ENCODE results near the gene EME1. TPM values are rescaled to one million over a fixed set of nuclear protein-coding genes. Genes with fewer than 3 reads are reported as not detected.
"Not testable (repeated sequence)": the region's sequence is repeated elsewhere in the genome, so short reads cannot be mapped to it uniquely, and the experiment has no call there.

Gene EME1
- total RNA-seq, 1 experiment from 2014 or later: 20.0 TPM

GRCh38 chr17:50397111-50397918, 24.3 kb downstream of the EME1 start, which contains the start of gene LRRC59:
Gene LRRC59 (minus strand): TSS chr17:50397523. CDS start chr17:50397317, 206 bp downstream.
- ATAC-seq: peak; percentile 76
- Histone ChIP-seq H3K27ac (ENCODE audit: low read length) (peak within 1 kb of the TSS; percentile 84), H3K79me2 (ENCODE audit: low read length) (peaks cover 48% of the 10 kb centered on the region), H3K9me2 (replicated peaks; ENCODE audit: low read length) (no peaks in the 10 kb centered on the region), H3K4me3 (ENCODE audit: low read length) (peak within 1 kb of the TSS; percentile 73), H2AFZ (ENCODE audit: low read length) (peak within 1 kb of the TSS; percentile 76), H3K9me3 (ENCODE audit: low read length) (no peaks in the 10 kb centered on the region), H4K20me1 (ENCODE audit: low read length) (peaks cover 40% of the 10 kb centered on the region), H3K4me2 (ENCODE audit: low read length) (peak within 1 kb of the TSS; percentile 95), H3K36me3 (ENCODE audit: low read depth, low read length) (peaks cover 34% of the 10 kb centered on the region), H3K9ac (ENCODE audit: low read length) (peak within 1 kb of the TSS; percentile 99), H3F3A (ENCODE audit: low read length, unreplicated experiment) (peaks cover 11% of the 10 kb centered on the region), H3K4me1 (ENCODE audit: insufficient read depth, low read length) (peaks cover 37% of the 10 kb centered on the region), H3K27me3 (ENCODE audit: low read length) (no peaks in the 10 kb centered on the region)
- ChIA-PET POLR2A (ENCODE audit: unreplicated experiment) (interaction anchor here (0.6 kb wide), 1 partner anchor 336 kb away, joined by 3 read pairs; no protein-coding TSS in a partner anchor), CTCF (interaction anchor here (0.5 to 2.2 kb wide), 12 partner anchors 9 to 313 kb away, joined by 3 to 15 read pairs (median 4); no protein-coding TSS in a partner anchor)
- TF ChIP-seq EZH2phosphoT487 (IDR thresholded peaks at IDR 0.05; ENCODE audit: borderline replicate concordance, low read length) (no peak), EZH2 (IDR thresholded peaks at IDR 0.05; ENCODE audit: low read length, unreplicated experiment) (no peak), CTCF (conservative IDR thresholded peaks at IDR 0.05; ENCODE audit: low read depth, low read length) (peak; percentile 95)
- TSS peak; percentile 42 for BruUV-seq (replicated peaks)
- intact Hi-C loops (cut with micrococcal nuclease): loop anchor here (1.0 to 10.0 kb wide), 4 partner anchors 35 to 237 kb away; partner anchors contain the start of gene ABCC3
- peak; percentile 90 for DNase-seq

GRCh38 chr17:50397919-50398285, 24.9 kb downstream of the EME1 start:
- Histone ChIP-seq H3K27ac (ENCODE audit: low read length) (no peak overlapping the region), H4K20me1 (ENCODE audit: low read length) (peaks cover 34% of the 10 kb centered on the region), H3K27me3 (ENCODE audit: low read length) (no peaks in the 10 kb centered on the region), H3K9me3 (ENCODE audit: low read length) (no peaks in the 10 kb centered on the region), H3K4me2 (ENCODE audit: low read length) (peak overlapping the region; percentile 95), H3F3A (ENCODE audit: low read length, unreplicated experiment) (peaks cover 10% of the 10 kb centered on the region), H2AFZ (ENCODE audit: low read length) (peak overlapping the region; percentile 76), H3K4me1 (ENCODE audit: insufficient read depth, low read length) (peaks cover 32% of the 10 kb centered on the region), H3K36me3 (ENCODE audit: low read depth, low read length) (peaks cover 28% of the 10 kb centered on the region), H3K4me3 (ENCODE audit: low read length) (peak overlapping the region; percentile 73; the same call in 1 of the 2 replicates), H3K9ac (ENCODE audit: low read length) (peak overlapping the region; percentile 99; the same call in 1 of the 2 replicates), H3K9me2 (replicated peaks; ENCODE audit: low read length) (no peaks in the 10 kb centered on the region), H3K79me2 (ENCODE audit: low read length) (peaks cover 45% of the 10 kb centered on the region)
- BruUV-seq (replicated peaks): no TSS peak
- ATAC-seq: no peak
- CTCF ChIA-PET: interaction anchor here (0.5 to 2.2 kb wide), 8 partner anchors 33 to 241 kb away, joined by 3 to 15 read pairs (median 4); no protein-coding TSS in a partner anchor
- intact Hi-C loops (cut with micrococcal nuclease): loop anchor here (1.0 to 10.0 kb wide), 4 partner anchors 36 to 237 kb away; partner anchors contain the start of gene ABCC3
- DNase-seq: no peak
- TF ChIP-seq CTCF (conservative IDR thresholded peaks at IDR 0.05; ENCODE audit: low read depth, low read length): no peak
- TF ChIP-seq EZH2 (IDR thresholded peaks at IDR 0.05; ENCODE audit: low read length, unreplicated experiment): no peak
- TF ChIP-seq EZH2phosphoT487 (IDR thresholded peaks at IDR 0.05; ENCODE audit: borderline replicate concordance, low read length): no peak
- POLR2A ChIA-PET (ENCODE audit: unreplicated experiment): interaction anchor here (0.5 kb wide), 1 partner anchor 291 kb away, joined by 8 read pairs; no protein-coding TSS in a partner anchor

- H3F3A ChIP-seq (ENCODE audit: low read length, unreplicated experiment); H3K4me3 ChIP-seq (ENCODE audit: low read length); H3K27ac ChIP-seq (ENCODE audit: low read length); DNase-seq; H3K4me2 ChIP-seq (ENCODE audit: low read length); ATAC-seq; H3K9me2 ChIP-seq (replicated peaks; ENCODE audit: low read length); BruUV-seq (replicated peaks); H3K9ac ChIP-seq (ENCODE audit: low read length); H3K9me3 ChIP-seq (ENCODE audit: low read length); POLR2A ChIA-PET (ENCODE audit: unreplicated experiment); H2AFZ ChIP-seq (ENCODE audit: low read length); H3K27me3 ChIP-seq (ENCODE audit: low read length): not testable (repeated sequence)
- Histone ChIP-seq H3K4me1 (ENCODE audit: insufficient read depth, low read length) (peaks cover 24% of the 10 kb centered on the region), H3K36me3 (ENCODE audit: low read depth, low read length) (peaks cover 21% of the 10 kb centered on the region), H3K79me2 (ENCODE audit: low read length) (peaks cover 38% of the 10 kb centered on the region), H4K20me1 (ENCODE audit: low read length) (peaks cover 27% of the 10 kb centered on the region)
- intact Hi-C loops (cut with micrococcal nuclease): loop anchor here (10.0 kb wide), 1 partner anchor 236 kb away; the partner anchor contains the start of gene ABCC3
- CTCF ChIA-PET: interaction anchor here (2.1 kb wide), 1 partner anchor 36 kb away, joined by 15 read pairs; no protein-coding TSS in a partner anchor
These were observed 25.6 kb downstream of the EME1 start for GRCh38 chr17:50398672-50399071.

- H3K9me3 ChIP-seq (ENCODE audit: low read length); DNase-seq; BruUV-seq (replicated peaks); H3F3A ChIP-seq (ENCODE audit: low read length, unreplicated experiment); CTCF ChIA-PET; H2AFZ ChIP-seq (ENCODE audit: low read length); H3K9ac ChIP-seq (ENCODE audit: low read length); H3K4me3 ChIP-seq (ENCODE audit: low read length); H3K27me3 ChIP-seq (ENCODE audit: low read length); H3K4me2 ChIP-seq (ENCODE audit: low read length); ATAC-seq; H3K27ac ChIP-seq (ENCODE audit: low read length); H3K9me2 ChIP-seq (replicated peaks; ENCODE audit: low read length): not testable (repeated sequence)
- H3K4me1 ChIP-seq (ENCODE audit: insufficient read depth, low read length): peaks cover 15% of the 10 kb centered on the region
- H3K36me3 ChIP-seq (ENCODE audit: low read depth, low read length): peaks cover 11% of the 10 kb centered on the region; the same call in 1 of the 2 replicates
- intact Hi-C loops (cut with micrococcal nuclease): loop anchor here (10.0 kb wide), 1 partner anchor 235 kb away; the partner anchor contains the start of gene ABCC3
- H4K20me1 ChIP-seq (ENCODE audit: low read length): peaks cover 18% of the 10 kb centered on the region
- H3K79me2 ChIP-seq (ENCODE audit: low read length): peaks cover 28% of the 10 kb centered on the region
- POLR2A ChIA-PET (ENCODE audit: unreplicated experiment): interaction anchor here (0.6 kb wide), 1 partner anchor 24 kb away, joined by 7 read pairs; no protein-coding TSS in a partner anchor
These were observed 26.6 kb downstream of the EME1 start for GRCh38 chr17:50399591-50399990.
